H1 (cell line): ENCODE data around the gene KISS1. TPM values are rescaled to one million over a fixed set of nuclear protein-coding genes. Genes with fewer than 3 reads are reported as not detected.

Experiments used
- CTCF ChIA-PET: fragments of 300-600 bp; sonication (Branson Sonifier 250); formaldehyde crosslinking; loops from one replicate; lab custom pipeline; 2021; ENCODE audit not compliant: partially characterized antibody; lab: Charles Lee
- POLR2A ChIA-PET: fragments of 300-600 bp; sonication (Branson Sonifier 250); formaldehyde crosslinking; loops from one replicate; lab custom pipeline; 2021; ENCODE audit warnings: inconsistent platforms; ENCODE audit not compliant: partially characterized antibody; lab: Charles Lee
- DNase-seq, 2 experiments: peaks; one replicate each; pipeline versions ENCODE4 v3.0.0 to v3.0.0-alpha.2; 2010 to 2022; ENCODE audit warnings: low spot score in 2 of 2, low read depth in 1 of 2, mixed read lengths in 1 of 2
- FAIRE-seq: peaks from 2 replicates; lab custom pipeline; 2011; peaks lifted over from hg19 to GRCh38; lab: Jason Lieb, UNC
- H2AFZ ChIP-seq: 2 replicates; pipeline ENCODE4 v1.8.1; 2012; ENCODE audit warnings: low read length, inconsistent platforms
- H2AK5ac ChIP-seq: 2 replicates; pipeline ENCODE4 v1.6.1; 2013; ENCODE audit warnings: low read depth, low read length
- H2BK120ac ChIP-seq: replicated peaks from 2 replicates; pipeline ENCODE3; 2013; ENCODE audit warnings: low read depth, low read length, inconsistent platforms
- H2BK12ac ChIP-seq: 2 replicates; pipeline ENCODE4 v1.6.1; 2013; ENCODE audit warnings: low read depth, low read length
- H2BK15ac ChIP-seq: 2 replicates; pipeline ENCODE4 v1.6.1; 2013; ENCODE audit warnings: low read length
- H2BK20ac ChIP-seq: 2 replicates; pipeline ENCODE4 v1.6.1; 2013; ENCODE audit warnings: low read length
- H2BK5ac ChIP-seq: 2 replicates; pipeline ENCODE4 v1.6.1; 2013; ENCODE audit warnings: low read depth, low read length
- H3K14ac ChIP-seq: 2 replicates; pipeline ENCODE4 v1.6.1; 2013; ENCODE audit warnings: inconsistent platforms; ENCODE audit not compliant: insufficient read length
- H3K18ac ChIP-seq: 2 replicates; pipeline ENCODE4 v1.6.1; 2013; ENCODE audit warnings: low read length; ENCODE audit errors: extremely low read depth
- H3K23ac ChIP-seq: 2 replicates; pipeline ENCODE4 v1.6.1; 2013; ENCODE audit warnings: inconsistent platforms; ENCODE audit not compliant: insufficient read length
- H3K23me2 ChIP-seq: 2 replicates; pipeline ENCODE4 v1.6.1; 2013; ENCODE audit warnings: low read depth, low read length
- H3K27ac ChIP-seq: 2 replicates; pipeline ENCODE4 v1.6.1; 2011; ENCODE audit warnings: low read depth, low read length, inconsistent platforms
- H3K27me3 ChIP-seq, 4 experiments: replicated peaks in 1 of 4; 1 replicate in 1 of 4; 2 replicates in 3 of 4; pipeline versions ENCODE4 v1.6.1 to v1.8.1; 2011 to 2013; ENCODE audit warnings: low read length in 3 of 4, mild to moderate bottlenecking in 3 of 4, inconsistent platforms in 2 of 4, mixed read lengths in 2 of 4, moderate library complexity in 1 of 4; ENCODE audit not compliant: control insufficient read depth in 3 of 4, insufficient read depth in 3 of 4; ENCODE audit errors: extremely low read depth in 1 of 4
- H3K36me3 ChIP-seq, 4 experiments: 2 replicates each; pipeline versions ENCODE4 v1.6.1 to v1.8.1; 2011 to 2013; ENCODE audit warnings: mild to moderate bottlenecking in 4 of 4, low read length in 3 of 4, moderate library complexity in 2 of 4, control low read depth in 1 of 4, inconsistent platforms in 1 of 4; ENCODE audit not compliant: insufficient read depth in 4 of 4, control insufficient read depth in 2 of 4
- H3K4ac ChIP-seq: replicated peaks from 2 replicates; pipeline ENCODE3; 2013; ENCODE audit warnings: low read length, low read depth, mixed read lengths, inconsistent platforms; ENCODE audit not compliant: insufficient read length
- H3K4me1 ChIP-seq, 4 experiments: replicated peaks in 1 of 4; 1 replicate in 1 of 4; 2 replicates in 3 of 4; pipeline versions ENCODE4 v1.6.1 to v1.8.1; 2011 to 2013; ENCODE audit warnings: low read length in 3 of 4, inconsistent platforms in 2 of 4, mixed read lengths in 1 of 4; ENCODE audit not compliant: insufficient read depth in 4 of 4, control insufficient read depth in 3 of 4
- H3K4me2 ChIP-seq, 2 experiments: 2 replicates each; pipeline versions ENCODE4 v1.6.1 to v1.8.1; 2011 to 2013; ENCODE audit warnings: low read depth in 2 of 2, low read length in 2 of 2, control low read depth in 1 of 2, inconsistent platforms in 1 of 2, mild to moderate bottlenecking in 1 of 2; ENCODE audit not compliant: insufficient read depth in 1 of 2
- H3K4me3 ChIP-seq, 4 experiments: fragments of 200-600, 300-600 bp in 1 of 4; sonication (generic), shearing (Covaris generic), sonication (Bioruptor Twin) in 1 of 4; 2 replicates each; pipeline versions ENCODE4 v1.5.1 to v1.8.1; 2011 to 2016; ENCODE audit warnings: low read length in 4 of 4, low read depth in 3 of 4, control low read depth in 2 of 4, inconsistent platforms in 2 of 4, mild to moderate bottlenecking in 2 of 4, mixed read lengths in 1 of 4, moderate library complexity in 1 of 4; ENCODE audit not compliant: insufficient read depth in 2 of 4; ENCODE audit errors: extremely low read depth in 1 of 4
- H3K56ac ChIP-seq: replicated peaks from 2 replicates; pipeline ENCODE3; 2013; ENCODE audit warnings: low read depth, mild to moderate bottlenecking, mixed read lengths, low read length, inconsistent platforms; ENCODE audit not compliant: insufficient read length
- H3K79me1 ChIP-seq: 2 replicates; pipeline ENCODE4 v1.6.1; 2013; ENCODE audit warnings: low read depth, low read length, control low read depth
- H3K79me2 ChIP-seq, 2 experiments: 2 replicates each; pipeline versions ENCODE4 v1.6.1 to v1.8.1; 2012 to 2013; ENCODE audit warnings: low read length in 2 of 2, mild to moderate bottlenecking in 2 of 2, inconsistent platforms in 1 of 2; ENCODE audit not compliant: insufficient read depth in 2 of 2, control insufficient read depth in 1 of 2
- H3K9ac ChIP-seq, 4 experiments: replicated peaks in 1 of 4; 1 replicate in 1 of 4; 2 replicates in 3 of 4; pipeline versions ENCODE4 v1.6.1 to v1.8.1; 2011 to 2013; ENCODE audit warnings: low read depth in 3 of 4, low read length in 3 of 4, control low read depth in 2 of 4, mild to moderate bottlenecking in 2 of 4, moderate library complexity in 2 of 4, inconsistent platforms in 1 of 4; ENCODE audit errors: extremely low read depth in 1 of 4
- H3K9me3 ChIP-seq, 2 experiments: 2 replicates each; pipeline versions ENCODE4 v1.6.1 to v1.8.1; 2012 to 2013; ENCODE audit warnings: mild to moderate bottlenecking in 2 of 2, moderate library complexity in 2 of 2, control low read depth in 1 of 2, inconsistent platforms in 1 of 2, low read depth in 1 of 2, low read length in 1 of 2, mixed read lengths in 1 of 2; ENCODE audit not compliant: insufficient read depth in 2 of 2
- H4K20me1 ChIP-seq, 2 experiments: replicated peaks in 1 of 2; 2 replicates each; pipeline versions ENCODE3 to v1.8.1; 2011 to 2013; ENCODE audit warnings: inconsistent platforms in 2 of 2, low read length in 2 of 2, mild to moderate bottlenecking in 1 of 2; ENCODE audit not compliant: insufficient read depth in 2 of 2, control insufficient read depth in 1 of 2
- H4K5ac ChIP-seq: 2 replicates; pipeline ENCODE4 v1.6.1; 2013; ENCODE audit warnings: low read length, low read depth, mixed read lengths, inconsistent platforms; ENCODE audit not compliant: insufficient read length
- H4K8ac ChIP-seq: 2 replicates; pipeline ENCODE4 v1.8.0; 2013; ENCODE audit warnings: mild to moderate bottlenecking, moderate library complexity, low read length, inconsistent platforms; ENCODE audit not compliant: insufficient read depth; ENCODE audit errors: extremely low read depth
- H4K91ac ChIP-seq: replicated peaks from 2 replicates; pipeline ENCODE3; 2013; ENCODE audit warnings: low read length, mixed read lengths, inconsistent platforms; ENCODE audit not compliant: insufficient read length
- SP1 ChIP-seq: IDR thresholded peaks from 2 replicates; pipeline ENCODE4 v1.6.1; 2011; ENCODE audit warnings: low read depth, low read length
- TCF12 ChIP-seq: IDR thresholded peaks from 2 replicates; pipeline ENCODE4 v1.6.1; 2011; ENCODE audit warnings: low read depth, mild to moderate bottlenecking, low read length
- WGBS, 2 experiments: shearing (Covaris generic) in 1 of 2; methylation state at CpG; one replicate each; pipeline versions ENCODE4 v1.1.6 to v1.1.7; 2013 to 2015; ENCODE audit warnings: low lambda C conversion rate in 2 of 2, mixed read lengths in 2 of 2, inconsistent platforms in 1 of 2, low coverage in 1 of 2, missing lambda C conversion rate in 1 of 2; ENCODE audit not compliant: insufficient replicate concordance in 2 of 2, insufficient coverage in 1 of 2, insufficient read length in 1 of 2; ENCODE audit errors: extremely low coverage in 1 of 2, missing lambda C conversion rate in 1 of 2; 5-methylcytosine and 5-hydroxymethylcytosine counted together
- polyA plus RNA-seq, 7 experiments: library from polyadenylated mRNA; depleted of rRNA in 3 of 7; stranded (reverse) in 5 of 7; unstranded in 2 of 7; fragments of >200 nt in 5 of 7; fragments of 200-250 nt in 2 of 7; gene quantifications; 1 replicate in 5 of 7; 2 replicates in 1 of 7; 4 replicates in 1 of 7; pipeline versions ENCODE4 v1.2.1 to v1.2.3, GENCODE V29; 2011 to 2013; ENCODE audit warnings: missing spikeins in 2 of 7, mixed read lengths in 2 of 7
- total RNA-seq: library from RNA; stranded (reverse); fragmentation: NEBNext Ultra II Directional; extraction: Animal tissue kit (Norgen Biotek cat#: 25700); gene quantifications from 2 replicates; pipeline ENCODE4 v1.2.1, GENCODE V29; 2021

Gene KISS1
- total and polyA plus RNA-seq, 2 of the 8 experiments (the other 6 are each of a cell fraction or from before 2014, with no cell fraction given) = 0.71 TPM; not detected in 1

DNA sequence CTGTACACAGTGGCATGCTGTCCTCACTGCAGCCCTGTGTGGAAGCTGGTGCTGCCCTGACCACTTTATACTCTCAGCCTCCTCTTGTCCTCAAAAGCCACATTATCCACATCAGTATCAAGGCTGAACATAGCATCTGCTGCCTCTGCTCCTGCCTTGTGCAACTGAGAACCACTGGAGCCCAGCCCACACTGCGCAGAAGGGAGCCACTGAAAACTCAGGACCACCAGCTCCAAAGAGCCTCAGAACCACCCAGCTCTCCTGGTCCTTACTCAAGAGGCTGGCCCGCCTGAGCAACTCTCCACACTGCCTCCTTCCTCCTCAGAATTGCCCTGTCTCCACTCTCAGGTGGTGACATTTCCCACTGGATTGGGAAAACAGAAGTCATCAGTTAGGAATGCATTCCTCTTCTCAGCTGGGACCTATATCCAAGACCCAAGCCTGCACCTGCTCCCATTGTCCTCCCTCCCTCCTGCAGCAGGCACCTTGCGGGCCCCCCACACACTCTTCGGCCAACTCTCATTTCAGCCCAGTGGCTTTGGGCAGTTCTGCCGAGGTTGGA is 7.0 kb upstream of the KISS1 start:
- no peak overlapping the region for H3K23ac ChIP-seq
- no peak overlapping the region for H3K27ac ChIP-seq
- POLR2A ChIA-PET = interaction anchor here (0.7 to 2.4 kb wide), 2 partner anchors 11 to 64 kb away, joined by 3 to 6 read pairs; partner anchors contain the start of gene GOLT1A
- no peak overlapping the region for H3K18ac ChIP-seq
- H3K36me3 ChIP-seq = no peaks in the 10 kb centered on the region
- H3K27me3 ChIP-seq = no peaks in the 10 kb centered on the region
- H2BK20ac ChIP-seq = no peak overlapping the region
- no peaks in the 10 kb centered on the region for H3K79me1 ChIP-seq
- no peak overlapping the region for H2BK15ac ChIP-seq
- peaks cover 0 to 2% (median 2%) of the 10 kb centered on the region in 4 experiments; a peak in 5 of 7 replicates for H3K4me1 ChIP-seq
- no peaks in the 10 kb centered on the region for H3K79me2 ChIP-seq
- H3K4me3 ChIP-seq = no peak overlapping the region
- no peak overlapping the region for H3K4ac ChIP-seq
- TF ChIP-seq TCF12 (0 out of 2 replicates have a peak, but pooled peaks have one; percentile 53), SP1 (no peak)
- no peak overlapping the region for H3K14ac ChIP-seq
- no peak overlapping the region for H2BK120ac ChIP-seq
- H3K23me2 ChIP-seq = no peaks in the 10 kb centered on the region
- no peak overlapping the region for H3K9ac ChIP-seq
- H3K56ac ChIP-seq = no peak overlapping the region
- no peak overlapping the region for H2BK5ac ChIP-seq
- no peaks in the 10 kb centered on the region for H3K9me3 ChIP-seq
- CTCF ChIA-PET = interaction anchor here (0.5 to 12.6 kb wide), 8 partner anchors 10 to 332 kb away, joined by 3 to 360 read pairs (median 12); partner anchors contain the start of genes ETNK2, GOLT1A and REN
- H2AFZ ChIP-seq = no peak overlapping the region
- H2AK5ac ChIP-seq = no peak overlapping the region
- DNase-seq (no peak), FAIRE-seq (no peak)
- H3K4me2 ChIP-seq = no peak overlapping the region
- peaks cover 0 to 4% of the 10 kb centered on the region in 2 experiments for H4K20me1 ChIP-seq
- no peak overlapping the region; the same call in 1 of the 2 replicates for H2BK12ac ChIP-seq
- H4K91ac ChIP-seq = no peak overlapping the region
- 88% methylated on average over 5 of the region's 5 CpGs; no CpG with 5 or more reads in 1 of the 2 experiments for WGBS, 2 experiments
- no peak overlapping the region for H4K5ac ChIP-seq
- no peak overlapping the region for H4K8ac ChIP-seq
